ENCODE measurements around the gene CD79B.
A peak's percentile ranks its signal among the peaks of the same experiment; 100 is the strongest.

CD79B gene

DNA sequence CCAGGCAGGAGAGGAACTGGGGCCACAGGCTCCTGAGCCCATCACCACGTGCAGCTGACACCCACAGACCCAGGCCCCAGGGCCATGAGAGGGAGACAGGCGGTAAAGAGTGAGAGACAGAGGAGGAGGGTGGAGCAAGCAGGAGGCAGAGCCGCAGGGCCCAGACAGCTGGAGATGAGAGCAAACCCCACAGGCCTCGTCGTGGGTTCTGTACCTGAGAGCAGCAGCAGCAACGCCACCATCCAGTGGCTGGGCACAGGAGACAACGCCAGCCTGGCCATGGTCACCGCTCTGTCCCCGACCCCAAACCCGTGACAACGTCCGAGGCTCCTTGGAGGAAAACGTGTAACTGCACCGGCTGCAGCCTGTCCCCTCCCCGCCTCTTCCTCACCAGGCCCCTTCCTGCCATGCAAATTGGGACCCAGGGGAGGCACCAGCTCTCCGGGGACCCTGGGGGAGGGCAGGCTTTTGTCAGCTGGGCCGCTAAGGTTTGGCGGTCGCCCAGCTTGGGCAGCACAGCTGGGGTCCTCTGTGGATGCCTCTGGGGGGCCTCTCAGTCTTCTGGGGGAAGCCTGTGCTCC, at the start of gene CD79B:
Gene CD79B (minus strand): TSS at position 351 of the 581 bp plus-strand sequence. CDS start 70 bp downstream, at position 281.
- no peak for DNase-seq (ENCODE audit: low spot score)

DNA sequence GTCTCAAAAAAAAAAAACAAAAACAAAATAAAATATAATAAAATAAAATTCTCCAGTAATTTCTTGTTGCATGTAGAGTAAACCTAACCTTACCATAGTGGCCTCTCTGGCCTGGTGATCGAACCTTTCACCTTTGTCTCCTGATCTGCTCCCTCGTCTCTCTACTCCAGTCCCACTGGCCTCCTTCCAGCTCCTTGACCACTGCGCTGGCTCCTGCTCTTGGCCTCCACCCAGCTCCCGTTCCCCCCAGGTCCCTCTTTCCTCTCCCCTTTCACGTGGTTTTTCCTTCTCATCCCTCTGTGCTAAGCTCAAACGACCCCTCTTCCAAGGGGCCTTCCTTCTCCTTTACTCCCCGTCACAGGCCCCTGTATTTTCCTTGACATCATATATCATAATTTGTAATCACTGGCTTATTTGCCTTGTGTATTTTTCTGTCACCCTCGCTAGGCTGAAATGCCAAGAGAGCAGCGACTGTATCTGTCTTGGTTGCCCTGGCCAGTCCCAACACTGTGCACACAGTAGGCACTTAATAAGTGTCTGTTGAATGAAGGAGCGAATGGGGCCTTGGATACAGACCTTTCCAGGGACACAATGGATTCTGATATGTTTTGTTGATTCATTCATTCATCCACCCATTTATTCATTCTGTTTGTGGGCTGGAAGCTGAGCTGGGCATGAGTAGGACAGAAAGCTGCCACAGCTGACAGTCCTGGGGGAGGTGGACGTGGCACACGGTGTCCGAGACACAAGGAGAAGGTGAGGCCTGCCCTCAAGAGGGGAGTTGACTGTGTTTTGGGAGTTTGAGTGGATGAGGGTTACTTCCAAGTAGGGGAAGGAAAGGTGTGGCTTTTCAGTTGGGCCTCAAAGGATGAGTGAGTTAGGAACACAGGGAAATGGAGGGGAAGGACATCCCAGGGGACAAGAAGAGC, 46.4 kb upstream of the CD79B start:
- DNase-seq (ENCODE audit: low spot score) = no peak

DNA sequence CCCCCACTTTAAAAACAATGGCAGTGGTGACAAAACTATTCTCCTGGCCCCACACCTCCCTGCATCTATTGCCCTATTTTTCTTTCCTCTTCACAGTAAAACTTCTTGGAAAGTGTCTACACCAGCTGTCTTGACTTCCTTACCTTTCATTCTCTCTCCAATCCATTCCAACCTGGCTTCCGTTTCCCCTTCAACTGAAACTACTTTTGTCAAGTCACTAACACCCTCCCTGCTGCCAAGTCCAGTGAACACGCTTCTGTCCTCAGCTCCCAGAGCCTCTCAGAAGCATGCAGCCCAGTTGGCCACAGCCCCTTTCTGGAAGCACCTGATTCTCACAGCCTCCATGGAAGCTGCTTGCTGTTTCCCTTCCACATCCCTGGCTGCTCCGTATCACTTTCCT, 44.6 kb upstream of the CD79B start:
- DNase-seq (ENCODE audit: low spot score) = no peak

DNA sequence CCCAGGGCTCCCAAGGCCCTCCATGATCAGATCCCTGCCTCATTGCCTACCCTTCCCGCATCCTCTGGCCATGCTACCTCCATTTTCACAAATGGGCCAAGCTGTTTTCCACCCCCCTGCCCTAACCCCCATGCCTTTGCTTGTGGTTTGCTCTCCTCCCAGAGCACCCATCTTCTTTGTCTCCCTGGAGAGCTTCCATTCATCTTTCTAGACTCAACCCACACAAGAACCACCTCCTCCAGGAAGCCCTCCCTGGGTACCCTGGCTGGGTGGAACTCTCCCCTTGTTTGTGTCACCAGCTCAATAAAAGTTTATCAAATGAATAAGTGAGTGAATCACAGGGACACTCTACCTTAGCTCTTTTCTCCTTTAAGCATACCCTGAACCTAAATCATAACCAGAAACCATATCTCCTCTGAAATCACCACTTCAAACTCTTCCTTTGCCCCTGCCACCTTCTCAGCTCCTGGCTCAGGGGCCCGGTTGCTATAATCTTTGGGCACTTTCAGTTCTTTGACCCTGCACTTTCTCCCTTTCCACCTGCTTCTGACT, 43.5 kb upstream of the CD79B start:
- no peak for DNase-seq (ENCODE audit: low spot score)

DNA sequence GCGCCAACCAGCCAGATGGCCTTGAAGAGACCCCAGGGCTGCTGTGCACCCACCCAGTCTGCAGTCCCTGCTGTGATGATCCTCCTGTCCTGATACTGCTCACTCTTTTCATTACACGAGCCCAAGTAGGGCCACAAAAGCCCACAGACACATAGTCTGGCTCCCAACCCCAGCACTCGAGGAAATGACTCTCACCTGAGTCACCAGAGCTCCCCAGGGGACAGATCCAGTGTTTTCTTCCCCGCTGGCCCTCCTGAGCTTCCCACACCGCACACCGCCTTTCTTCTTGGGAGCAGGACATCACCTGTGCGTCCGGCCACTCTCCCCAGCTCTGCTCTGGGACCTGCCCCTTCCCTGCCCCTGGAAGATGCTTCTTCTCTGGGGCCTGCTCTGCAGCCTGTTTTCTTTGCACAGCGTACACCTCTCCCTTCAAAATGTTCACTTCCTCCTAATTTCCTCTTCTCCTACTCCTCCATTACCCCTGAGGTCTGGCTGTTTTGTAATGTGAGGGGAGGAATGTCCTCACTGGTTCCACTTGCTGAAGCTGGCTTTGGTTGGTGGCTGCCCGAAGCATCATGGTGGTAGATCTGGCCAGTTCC, 42.6 kb upstream of the CD79B start:
- peak; percentile 61 for DNase-seq (ENCODE audit: low spot score)

DNA sequence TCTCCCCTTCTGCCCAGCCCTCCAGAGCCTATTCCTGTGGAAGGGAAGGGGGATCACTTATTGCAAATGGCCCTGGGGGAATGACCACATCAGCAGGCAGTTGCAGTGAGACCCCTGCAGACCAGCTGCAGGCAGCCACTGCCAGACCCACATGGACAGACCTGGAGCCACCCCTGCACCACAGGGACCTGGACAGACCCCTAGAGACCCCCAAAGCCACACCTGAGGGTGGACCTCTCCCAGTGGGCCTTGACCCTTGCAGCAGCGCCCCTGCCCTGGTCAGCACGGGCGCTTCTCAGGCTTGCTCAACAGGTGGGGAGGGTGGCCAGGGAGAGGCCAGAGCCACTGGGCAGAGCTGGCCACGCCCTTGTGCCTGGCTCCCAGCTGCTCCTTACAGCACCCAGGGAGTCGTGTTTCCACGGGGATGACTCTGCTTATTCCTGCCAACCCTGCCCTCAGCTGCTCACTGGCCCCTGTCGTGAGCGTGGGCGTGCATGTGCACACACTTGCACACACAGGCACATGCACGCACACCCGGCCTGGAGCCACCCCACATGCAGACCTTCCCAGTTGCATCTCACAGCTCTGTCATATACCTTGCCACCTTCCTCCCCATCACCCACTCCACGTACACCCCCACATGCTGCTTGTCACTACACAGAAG, 41.9 kb upstream of the CD79B start:
- DNase-seq (ENCODE audit: low spot score) = peak; percentile 49

DNA sequence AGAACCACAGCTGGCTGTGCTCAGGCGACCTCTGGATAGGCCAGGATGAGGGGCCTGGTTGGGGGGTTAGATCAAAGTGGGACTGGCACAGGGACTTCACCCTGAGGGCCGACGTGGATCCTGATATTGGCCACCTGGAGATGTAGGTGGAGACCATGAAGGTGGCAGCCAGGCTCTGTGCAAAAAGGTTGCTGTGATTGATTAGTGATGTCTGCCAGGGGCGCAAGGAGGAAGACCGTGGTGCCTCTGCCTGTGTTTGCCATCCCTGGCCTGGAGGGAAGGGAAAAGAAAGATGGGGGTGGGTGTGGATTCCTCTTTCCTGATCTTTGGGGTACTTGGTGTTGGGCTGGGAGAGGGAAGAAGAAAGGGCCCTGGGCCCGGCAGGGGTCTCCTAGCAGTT, 41.1 kb upstream of the CD79B start:
- DNase-seq (ENCODE audit: low spot score) = no peak

DNA sequence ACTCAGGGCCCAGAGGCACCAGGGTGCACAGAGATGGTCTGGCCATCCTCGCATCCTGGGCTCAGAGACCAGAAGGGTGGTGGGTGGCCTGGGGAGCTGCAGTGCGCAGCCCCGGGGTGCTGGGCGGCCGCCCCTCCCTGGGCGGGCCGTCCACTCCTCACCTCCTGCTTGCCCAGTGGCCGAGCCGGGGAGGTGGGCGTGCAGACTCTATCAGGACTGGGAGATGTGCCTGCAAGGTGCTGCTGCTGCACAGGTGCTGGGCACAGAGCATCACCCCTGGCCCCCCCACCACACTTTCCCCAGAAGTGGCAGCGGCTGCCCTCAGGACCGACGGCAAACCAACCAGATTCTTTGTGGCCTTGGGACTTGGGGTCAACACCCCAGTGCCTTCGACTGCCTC, 40.7 kb upstream of the CD79B start, which contains the start of gene SCN4A:
Gene SCN4A (minus strand): TSS at position 123 of the 400 bp plus-strand sequence. CDS start 77 bp downstream, at position 46.
- DNase-seq (ENCODE audit: low spot score) = no peak

DNA sequence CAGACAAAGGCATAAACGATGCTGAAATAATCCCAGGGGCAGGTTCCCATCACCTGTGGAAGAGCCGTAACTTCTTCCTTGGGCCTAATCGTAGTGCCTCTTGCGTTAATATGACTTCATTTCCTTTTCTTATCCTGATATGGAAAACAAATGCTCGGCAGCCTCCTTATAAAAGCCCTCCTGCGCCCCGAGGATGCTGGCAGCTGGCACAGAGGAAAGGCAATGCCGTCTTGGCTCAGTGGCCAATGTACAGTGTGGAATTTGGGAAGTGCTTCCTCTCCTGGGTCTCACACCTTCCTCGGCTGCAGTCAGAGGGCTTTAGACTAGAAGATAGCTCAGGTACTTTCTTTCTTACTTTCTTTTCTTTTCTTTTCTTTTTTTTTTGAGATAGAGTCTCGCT, 37.1 kb upstream of the CD79B start:
- no peak for DNase-seq (ENCODE audit: low spot score)

DNA sequence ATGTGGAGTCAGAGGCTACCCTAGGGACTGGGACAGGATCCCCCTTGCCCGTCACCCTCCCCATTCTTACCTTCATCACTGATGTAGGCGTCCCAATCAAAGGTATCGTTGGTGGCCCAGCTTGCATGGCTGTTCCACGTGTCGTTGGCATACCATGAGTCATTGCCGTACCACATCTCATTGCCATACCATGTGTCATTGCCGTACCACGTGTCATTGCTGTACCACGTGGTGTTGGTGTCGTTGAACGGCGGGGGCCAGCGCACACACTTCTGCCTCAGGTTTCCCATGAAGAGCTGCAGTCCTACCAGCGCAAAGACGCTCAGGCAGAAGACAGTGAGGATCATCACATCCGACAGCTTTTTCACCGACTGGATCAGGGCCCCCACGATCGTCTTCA, 35.8 kb upstream of the CD79B start:
- DNase-seq (ENCODE audit: low spot score) = no peak

DNA sequence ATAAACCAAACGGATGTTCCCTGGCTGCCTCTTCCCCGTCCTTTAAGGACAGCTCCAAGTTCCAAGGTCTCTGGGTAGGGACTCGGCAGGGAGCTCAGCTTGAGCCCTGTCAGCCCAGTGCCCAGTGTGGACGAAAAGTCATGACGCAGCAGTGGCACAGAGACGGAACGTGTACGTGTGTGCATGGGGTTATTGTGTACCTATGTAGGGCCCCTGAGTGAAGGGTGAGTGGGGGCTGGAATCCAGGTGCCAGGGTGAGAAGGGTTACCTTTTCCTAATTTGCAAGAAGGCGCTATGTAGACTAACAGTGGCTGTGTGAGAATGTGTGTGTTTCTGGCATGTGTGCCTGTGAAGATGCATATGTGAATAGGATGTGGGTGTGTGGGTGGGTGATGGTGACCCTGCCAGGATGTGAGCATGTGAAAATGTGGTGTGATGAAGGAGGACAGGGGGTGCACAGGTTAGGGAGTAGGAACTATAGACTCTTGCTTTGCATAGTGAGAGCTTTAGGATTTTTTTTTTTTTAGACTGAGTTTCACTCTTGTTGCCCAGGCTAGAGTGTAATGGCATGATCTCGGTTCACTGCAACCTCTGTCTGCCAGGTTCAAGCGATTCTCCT, 34.6 kb upstream of the CD79B start:
- DNase-seq (ENCODE audit: low spot score) = no peak

DNA sequence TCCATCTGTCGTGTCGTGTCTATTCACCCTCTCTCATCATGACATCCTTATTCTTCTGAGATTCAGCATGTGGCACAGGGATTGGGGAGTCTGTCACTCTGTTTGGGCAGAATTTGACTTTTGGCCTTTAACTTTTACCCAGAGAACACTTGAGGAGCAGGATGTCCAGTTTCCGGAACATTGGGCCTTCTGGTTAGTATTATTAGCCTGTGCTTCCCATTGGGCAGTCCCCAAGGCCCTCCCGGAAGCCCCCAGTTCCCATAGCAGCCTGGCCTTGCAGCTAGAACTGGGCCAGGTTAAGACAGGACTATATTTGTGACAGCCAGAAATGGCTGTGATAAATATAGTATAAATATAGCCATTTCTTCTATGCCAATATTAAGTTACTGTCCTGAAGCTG, 31.0 kb upstream of the CD79B start:
- no peak for DNase-seq (ENCODE audit: low spot score)

DNA sequence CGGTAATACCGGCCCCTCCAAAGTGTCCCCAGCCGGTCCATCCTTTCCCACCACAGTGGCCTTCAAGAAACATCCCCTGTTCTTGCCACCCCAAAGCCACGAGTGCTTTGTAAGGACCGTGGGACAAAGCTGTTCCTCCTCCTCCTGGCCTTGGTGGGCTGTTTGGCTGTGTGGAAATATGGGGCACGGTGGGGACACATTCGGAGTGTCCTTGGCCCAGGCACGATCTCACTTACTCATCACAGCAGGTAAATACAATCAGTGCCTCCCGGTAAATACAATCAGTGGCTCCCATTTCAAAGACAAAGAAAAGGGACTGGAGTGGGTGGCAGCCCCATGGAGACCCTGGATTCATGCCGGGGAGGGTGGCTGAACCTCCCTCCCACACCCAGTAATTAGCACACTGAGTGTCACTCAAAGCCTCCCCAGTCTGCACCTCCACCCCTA, 30.2 kb upstream of the CD79B start:
- DNase-seq (ENCODE audit: low spot score) = no peak

DNA sequence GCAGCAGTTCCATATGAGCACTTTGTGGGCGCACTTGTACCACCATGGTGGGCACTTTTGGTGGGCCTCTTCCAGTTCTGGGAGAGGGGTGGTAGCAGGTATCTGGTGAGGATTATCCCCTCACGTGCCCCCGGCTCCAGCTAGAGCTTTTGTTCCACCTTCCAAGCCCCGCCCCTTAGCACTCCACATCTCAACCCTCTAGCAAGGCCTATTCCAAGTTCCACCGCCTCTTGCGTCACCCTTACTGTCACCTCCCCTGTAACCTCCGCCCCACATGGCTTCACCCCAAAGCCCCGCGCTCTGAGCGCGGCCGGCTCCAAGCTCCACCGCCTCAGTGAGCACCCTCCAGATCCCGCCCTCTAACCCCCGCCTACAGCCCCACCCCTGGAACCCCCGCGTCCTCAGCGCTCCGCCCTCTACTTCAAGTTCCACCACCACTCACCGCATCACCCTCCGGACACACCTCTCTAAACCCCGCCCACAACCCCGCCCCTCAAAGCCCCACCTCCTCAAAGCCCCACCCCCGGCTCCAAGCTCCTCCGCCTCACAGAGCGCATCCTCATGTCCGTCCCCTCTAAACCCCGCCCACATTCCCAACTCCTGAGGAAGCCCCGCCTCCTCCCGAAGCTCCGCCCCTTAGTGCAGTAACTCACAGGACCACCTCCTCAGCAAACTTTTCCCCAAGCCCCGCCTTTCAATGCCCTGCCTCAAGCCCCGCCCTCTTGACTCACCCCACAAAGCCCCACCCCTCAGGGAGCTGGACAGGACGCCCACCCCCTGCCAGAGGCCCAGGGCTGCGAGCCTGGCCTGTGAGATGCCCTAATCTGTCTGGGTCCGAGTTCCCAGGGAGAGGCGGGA, 29.5 kb upstream of the CD79B start:
- DNase-seq (ENCODE audit: low spot score) = peak; percentile 72

DNA sequence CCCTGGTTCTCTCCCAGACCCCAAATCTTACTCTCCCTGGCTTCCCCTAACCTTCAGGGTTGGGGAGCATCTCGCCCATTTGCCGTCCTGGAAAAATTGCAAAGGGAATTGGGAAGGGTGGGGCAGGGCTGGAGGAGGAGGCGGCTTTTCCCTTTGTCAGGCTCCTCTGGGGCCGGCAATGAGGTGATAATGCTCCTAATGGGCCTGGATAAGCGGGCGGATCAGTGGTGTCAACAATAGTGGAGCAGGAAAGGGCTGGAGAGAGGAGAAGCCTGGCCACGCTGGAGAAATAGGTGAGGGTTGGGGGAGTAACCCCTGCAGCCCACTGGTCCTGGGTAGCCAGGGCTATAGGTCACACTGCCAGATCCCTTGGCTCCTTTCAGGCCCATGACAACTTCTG, 28.3 kb upstream of the CD79B start:
- no peak for DNase-seq (ENCODE audit: low spot score)

DNA sequence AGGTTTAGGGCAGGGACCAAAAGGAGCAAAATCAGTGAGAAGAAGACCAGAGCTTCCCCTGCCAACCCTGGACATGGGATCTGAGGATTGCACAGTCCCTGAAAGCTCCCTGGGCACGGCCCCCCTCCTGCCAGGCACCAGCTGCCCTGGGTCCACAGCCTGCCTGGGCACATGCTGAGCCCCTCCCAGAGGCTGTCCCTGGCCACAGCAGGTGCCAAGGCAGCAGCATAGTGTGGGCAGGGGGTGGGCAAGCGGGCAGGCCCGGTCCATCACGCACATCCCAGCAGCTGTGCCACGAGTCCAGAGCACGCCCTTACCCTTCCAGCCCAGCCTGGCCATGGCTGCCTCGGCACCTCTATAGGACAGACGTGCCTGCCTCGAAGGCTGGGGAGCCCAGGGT, 27.9 kb upstream of the CD79B start:
- no peak for DNase-seq (ENCODE audit: low spot score)

DNA sequence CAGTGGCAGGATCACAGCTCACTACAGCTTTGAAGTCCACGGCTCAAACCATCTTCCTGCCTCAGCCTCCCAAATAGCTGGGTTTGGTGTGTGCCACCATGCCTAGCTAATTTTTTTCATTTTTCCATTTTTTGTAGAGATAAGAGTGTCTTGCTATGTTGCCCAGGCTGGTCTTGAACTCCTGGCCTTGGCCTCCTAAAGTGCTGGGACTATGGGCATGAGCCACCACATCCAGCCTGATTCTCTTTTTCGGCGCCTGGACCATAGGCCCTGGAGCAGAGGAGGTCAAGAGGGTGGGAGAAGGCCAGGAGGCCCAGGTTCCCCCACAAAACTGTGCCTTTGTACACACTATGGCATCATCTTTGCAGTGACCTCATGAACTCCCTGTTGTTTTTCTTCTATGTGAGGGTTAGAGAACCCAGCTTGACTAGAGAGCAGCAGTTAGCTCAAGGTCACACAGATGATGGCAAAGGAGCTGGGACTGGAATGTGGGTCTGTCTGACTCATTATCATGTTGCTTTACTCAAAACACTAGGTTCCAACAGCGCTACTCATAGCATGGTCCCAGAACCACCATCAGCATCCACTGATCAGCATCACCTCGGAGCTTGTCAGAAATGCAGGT, 24.3 kb upstream of the CD79B start:
- DNase-seq (ENCODE audit: low spot score) = peak; percentile 80

DNA sequence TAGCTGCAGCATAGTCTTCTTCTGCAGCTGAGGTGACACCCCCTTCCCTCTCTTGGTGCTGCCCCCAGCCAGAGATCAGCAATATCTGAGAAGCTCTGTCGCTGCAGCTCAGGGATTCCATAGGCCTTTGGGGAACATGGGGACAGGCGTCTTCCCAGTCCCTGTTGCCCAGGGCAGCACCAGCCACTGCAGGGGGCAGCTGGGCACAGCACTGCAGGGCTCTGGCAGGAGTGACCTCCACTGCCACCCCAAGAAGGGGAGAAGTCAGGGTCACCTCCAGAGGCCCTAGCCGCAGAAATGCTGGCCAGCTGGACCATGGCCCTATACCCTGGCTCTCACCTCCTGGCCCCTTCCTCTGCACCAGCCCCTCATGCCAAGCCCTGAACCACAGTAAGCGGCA, 23.7 kb upstream of the CD79B start:
- no peak for DNase-seq (ENCODE audit: low spot score)

DNA sequence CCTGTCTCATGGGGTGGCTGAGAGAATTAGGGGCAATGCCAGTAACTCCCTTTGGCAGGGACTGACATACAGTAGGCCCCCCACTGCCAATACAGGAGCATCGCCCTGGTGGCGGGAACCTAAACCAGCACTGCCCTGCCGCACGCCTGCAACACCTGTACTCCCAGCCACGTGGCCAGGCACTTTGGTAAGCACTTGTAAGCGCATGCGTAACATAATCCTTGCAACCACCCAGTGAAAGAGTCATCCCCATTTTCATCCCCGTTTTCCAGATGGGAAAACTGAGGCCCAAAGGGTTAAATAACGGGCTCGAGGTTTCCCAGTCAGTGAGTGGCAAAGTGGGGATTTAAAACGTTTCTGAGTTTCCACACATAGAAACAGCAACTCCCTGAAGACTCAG, 23.1 kb upstream of the CD79B start:
- no peak for DNase-seq (ENCODE audit: low spot score)

DNA sequence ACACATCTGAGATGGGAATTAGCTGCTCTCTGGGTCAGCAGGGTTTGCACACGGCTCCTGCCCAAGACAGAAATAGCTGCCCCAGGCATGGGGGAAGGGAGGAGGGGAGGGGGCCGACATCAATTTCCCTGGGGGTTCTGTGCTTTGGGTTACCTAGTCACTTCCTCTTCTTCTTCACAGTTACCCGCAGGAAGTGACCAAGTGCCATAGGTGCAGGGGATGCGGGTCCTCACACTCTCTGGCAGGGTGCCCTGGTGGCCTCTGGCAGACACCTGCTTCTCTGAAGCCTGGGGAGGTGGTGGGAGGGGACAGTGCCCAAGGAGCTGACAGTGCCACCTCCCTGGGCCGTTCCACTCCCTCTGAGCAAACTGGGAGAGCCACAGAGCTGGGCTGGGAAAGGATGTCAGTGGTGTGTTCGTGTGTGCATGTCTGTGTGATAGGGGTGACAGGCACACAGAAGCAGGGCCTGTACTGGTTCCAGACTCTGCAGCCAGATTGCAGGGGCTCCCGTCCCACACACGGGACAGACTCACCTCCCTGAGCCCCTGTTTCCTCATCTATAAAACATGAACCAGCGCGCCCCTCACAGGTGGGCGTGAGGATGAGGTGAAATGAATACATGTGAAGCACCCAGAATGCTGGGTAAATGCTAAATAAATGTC, 22.4 kb upstream of the CD79B start:
- no peak for DNase-seq (ENCODE audit: low spot score)
